GM21825 (cell line): Measurements from ENCODE around the gene EXD2.

Experiments used
- ATAC-seq: cut with Tn5 transposase; IDR thresholded peaks from one replicate; pipeline ENCODE4 v1.9.1; 2021; ENCODE audit warnings: mild to moderate bottlenecking, moderate library complexity; ENCODE audit not compliant: unreplicated experiment

EXD2 gene

GRCh38 chr14:69247676-69248440 lies 56.6 kb downstream of the EXD2 start:
- ATAC-seq, result no peak

DNA sequence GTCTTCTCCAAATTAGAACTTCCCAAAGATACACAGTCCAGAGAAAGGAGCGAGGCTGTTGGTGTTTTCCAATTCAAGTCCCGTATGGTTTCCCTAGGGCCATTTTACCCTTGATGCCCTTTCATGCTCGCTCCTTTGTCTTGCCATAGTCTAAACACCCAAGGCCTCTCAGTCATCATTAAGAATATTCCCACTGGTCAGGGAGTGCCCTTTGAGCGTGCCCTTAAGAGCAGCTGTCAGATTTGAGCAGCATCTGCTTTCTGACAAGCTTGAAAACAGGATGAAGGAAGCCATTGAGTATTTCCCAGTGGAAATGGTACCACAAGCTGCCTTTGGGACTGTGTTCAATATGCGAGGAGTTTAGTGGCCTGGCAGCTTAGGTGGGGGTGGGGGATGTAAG lies 58.3 kb downstream of the EXD2 start:
- no peak for ATAC-seq

DNA sequence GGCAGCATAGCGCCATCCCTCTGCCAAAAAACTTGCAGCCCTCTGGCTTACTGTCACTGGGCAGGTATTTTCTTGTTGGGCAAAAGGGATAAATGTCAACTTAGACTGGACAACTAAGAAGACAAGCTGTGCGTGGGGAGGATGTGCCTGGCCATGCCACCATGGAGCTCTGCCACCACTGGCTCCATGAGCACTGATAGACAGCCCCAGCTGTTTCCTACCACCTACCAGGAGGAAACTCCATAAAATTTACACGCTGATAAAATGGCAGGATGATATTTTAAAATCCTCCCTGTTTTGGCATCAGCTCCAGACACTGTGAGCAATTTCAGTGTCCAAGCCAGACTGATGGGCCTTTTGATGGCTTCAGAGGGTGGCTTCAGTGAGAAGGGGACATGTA lies 61.6 kb downstream of the EXD2 start:
- no peak for ATAC-seq

- ATAC-seq, result no peak
Observed at GRCh38 chr14:69259168-69259526, 67.8 kb downstream of the EXD2 start.

DNA sequence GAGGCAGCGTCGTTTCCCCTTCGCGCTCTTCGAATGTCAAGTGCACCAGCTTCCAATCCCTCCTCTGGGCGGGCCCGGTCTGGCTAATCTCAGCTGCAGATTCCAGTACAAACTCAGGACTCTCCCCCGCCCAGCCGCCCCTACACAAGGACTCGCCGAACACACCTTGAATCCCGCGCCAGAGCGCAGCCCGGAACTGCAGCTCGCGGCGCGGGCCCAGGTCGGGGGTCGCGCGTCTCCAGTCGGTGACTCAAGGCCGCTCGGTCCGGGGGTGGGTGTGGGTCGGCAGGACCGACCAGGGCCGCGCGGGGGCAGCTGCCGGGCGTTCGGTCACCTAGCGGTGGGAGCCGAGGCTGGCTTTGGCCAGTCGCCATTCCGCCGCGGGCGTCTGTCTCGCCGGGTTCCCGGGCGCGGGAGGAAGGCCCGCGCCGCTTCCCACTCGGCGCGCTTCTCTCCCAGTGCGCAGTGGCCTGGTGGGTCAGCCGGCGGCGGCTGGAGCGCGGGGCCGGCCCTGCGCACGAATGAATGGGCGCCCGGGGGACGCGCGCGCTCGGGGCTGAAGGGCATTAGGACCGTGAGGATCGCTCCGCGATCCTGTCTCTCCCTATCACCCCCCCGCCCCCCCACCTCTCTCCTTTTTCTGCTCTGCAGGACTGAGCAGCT lies 68.4 kb downstream of the EXD2 start, which contains the start of gene GALNT16:
GALNT16 (plus strand) TSS at position 632 of the 663 bp plus-strand sequence. CDS start 133 bp downstream, outside the sequence.
- ATAC-seq, result no peak

DNA sequence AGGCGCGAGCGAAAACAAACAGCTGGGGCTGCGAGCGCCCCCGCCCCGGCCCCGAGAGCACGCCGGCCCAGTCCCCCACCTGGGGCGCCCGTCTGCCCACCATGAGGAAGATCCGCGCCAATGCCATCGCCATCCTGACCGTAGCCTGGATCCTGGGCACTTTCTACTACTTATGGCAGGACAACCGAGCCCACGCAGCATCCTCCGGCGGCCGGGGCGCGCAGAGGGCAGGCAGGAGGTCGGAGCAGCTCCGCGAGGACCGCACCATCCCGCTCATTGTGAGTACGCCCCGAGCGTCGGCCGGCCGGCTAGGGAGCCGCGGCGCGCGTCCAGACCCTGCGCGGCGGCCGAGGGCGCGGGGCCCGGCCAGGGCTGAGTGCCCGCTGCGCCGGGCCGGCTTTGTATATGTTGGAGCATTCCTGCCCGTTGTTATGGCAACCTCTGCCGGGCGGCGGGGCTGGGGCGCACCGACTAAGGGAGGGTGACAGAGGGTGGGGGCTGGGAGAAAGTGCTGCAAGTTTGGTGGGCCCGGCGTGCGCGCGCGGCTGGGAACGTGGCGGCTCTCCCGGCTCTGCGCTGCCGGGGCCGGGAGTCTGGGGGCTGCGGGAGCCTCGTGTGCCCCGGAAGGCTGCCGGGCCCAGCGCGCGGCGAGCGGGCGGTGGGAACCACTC lies 69.0 kb downstream of the EXD2 start:
- no peak for ATAC-seq

DNA sequence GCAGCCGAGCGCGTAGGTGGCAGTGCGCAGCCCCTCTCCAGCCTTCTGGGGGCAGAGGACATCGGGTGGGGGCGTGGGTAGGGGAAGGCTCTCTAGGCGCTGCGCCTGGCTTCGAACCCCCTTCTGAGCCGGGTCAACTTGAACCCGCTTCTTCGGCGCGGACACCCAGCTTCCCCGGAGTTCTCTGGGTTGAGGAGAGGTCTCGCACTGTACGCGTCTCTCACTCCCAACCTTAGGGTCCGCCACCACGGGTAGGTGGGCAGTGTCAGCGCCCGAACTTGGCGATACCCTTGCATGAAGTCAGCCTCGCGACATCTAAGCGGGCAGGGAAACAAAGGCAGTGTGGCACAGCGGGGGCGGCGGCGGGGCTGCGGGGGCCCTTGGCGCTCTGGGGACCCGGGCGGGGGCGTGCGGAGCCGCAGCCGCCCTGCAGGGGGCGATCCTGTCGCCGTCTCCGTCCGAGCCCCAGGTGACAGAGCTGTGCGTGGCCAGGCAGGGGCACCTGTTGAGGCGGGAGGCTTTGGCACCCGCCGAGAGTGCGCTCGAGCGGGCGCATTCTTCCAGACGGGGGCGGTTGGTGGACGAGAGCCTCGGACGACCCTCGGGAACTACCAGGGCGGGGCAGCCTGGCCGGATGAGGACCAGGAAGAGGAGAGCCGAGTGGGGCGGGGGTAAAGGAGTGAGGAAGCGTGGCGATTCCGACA lies 69.7 kb downstream of the EXD2 start:
- ATAC-seq, result no peak

GRCh38 chr14:69261761-69262331 lies 70.5 kb downstream of the EXD2 start:
- no peak for ATAC-seq

- no peak for ATAC-seq
Observed at GRCh38 chr14:69262516-69262915, 71.2 kb downstream of the EXD2 start.

DNA sequence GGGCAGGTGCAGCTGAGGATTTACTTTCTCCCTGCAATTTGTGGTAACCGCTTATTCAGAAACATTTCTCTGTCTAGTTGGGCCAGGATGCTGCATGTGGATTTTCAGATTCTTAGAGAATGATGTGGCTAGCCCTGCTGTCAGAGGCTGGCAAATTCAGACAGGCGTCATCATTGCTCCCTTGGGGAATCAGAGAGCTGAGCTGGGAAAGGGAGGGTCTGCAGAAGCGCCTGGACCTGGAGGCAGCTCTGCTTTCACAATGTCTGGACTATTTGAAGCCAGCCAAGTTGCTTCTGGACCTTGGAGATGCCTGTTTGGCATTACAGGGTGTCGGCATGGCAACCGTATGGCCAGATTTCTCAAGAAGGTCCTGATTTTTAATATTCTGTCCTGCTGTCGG lies 72.1 kb downstream of the EXD2 start:
- ATAC-seq, result no peak

- no peak for ATAC-seq
Observed at GRCh38 chr14:69263771-69264170, 72.5 kb downstream of the EXD2 start.

GRCh38 chr14:69266572-69267345 lies 75.5 kb downstream of the EXD2 start:
- ATAC-seq, result no peak

DNA sequence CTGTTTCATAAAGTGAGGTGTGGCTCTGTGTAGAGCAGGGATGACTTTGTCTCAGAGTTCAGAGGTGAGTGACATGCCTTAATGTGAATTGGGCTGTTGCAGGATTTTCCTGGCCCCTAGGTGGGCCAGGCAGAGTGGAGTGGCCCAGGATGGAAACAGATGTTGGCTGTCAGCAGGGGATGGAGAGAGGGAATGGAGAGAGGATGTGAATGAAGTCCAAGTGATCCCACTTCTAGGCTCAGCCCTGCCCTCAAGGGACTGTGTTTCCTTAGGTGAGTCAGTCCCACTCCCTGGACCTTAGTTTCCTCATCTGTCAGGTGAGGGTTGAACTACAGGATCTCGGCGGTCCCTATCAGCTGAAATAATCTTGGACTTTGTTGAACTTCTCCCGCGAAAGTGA lies 76.2 kb downstream of the EXD2 start:
- ATAC-seq, result no peak

GRCh38 chr14:69268223-69268622 lies 76.9 kb downstream of the EXD2 start:
- ATAC-seq, result no peak

DNA sequence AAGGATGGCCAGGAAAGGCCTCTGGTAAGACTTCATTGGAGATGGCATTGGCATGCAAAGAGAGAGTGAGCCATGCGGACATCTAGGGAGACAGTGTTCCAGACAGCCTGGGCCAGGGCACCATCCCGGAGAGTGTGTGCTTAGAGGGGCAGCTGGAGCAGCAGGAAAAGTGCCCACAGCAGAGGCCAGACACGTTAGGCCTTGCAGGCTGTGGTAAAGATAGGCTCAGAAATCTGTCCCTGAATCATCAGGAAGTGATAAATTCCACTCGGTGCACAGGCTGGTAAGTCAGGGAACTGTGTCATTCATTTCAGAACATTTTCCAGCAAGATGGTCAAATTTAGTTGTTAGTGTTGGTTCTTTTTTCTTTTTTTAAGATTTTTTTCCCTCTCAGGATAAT lies 77.5 kb downstream of the EXD2 start:
- ATAC-seq, result no peak

DNA sequence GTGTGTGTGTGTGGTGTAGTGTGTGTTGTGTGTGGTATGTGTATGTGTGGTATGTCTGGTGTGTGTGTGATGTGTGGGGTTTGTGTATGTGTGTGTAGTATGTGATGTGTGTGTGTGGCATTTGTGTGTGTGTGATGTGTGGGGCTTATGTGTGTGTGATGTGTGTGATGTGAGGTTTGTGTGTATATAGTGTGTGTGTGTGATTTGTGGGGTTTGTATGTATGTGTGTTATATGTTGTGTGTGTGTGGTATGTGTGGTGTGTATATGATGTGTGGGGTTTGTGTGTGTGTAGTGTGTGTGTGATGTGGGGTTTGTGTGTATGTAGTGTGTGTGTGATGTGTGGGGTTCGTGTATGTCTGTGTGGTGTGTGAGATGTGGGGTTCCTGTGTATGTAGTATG lies 78.1 kb downstream of the EXD2 start:
- ATAC-seq, result no peak

DNA sequence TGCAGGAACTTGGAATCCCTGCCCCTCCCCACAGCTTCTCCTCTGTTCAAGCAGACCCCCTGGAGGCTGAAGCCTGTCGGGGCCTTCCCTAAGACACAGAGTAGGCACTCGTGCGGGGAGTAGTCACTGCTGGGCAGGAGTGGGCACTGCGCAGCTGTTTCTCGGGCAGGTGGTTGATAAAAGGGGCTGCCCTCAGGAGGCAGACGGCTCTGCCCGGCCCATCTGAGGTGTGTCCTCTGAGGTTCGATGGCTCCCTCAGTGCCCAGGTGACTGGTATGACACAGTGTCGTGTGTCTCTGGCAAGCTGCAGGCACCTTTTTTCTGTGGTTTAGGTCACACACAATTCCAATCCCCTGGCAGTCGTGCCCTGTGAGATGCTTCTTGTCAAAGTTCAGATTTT lies 78.8 kb downstream of the EXD2 start:
- no peak for ATAC-seq

DNA sequence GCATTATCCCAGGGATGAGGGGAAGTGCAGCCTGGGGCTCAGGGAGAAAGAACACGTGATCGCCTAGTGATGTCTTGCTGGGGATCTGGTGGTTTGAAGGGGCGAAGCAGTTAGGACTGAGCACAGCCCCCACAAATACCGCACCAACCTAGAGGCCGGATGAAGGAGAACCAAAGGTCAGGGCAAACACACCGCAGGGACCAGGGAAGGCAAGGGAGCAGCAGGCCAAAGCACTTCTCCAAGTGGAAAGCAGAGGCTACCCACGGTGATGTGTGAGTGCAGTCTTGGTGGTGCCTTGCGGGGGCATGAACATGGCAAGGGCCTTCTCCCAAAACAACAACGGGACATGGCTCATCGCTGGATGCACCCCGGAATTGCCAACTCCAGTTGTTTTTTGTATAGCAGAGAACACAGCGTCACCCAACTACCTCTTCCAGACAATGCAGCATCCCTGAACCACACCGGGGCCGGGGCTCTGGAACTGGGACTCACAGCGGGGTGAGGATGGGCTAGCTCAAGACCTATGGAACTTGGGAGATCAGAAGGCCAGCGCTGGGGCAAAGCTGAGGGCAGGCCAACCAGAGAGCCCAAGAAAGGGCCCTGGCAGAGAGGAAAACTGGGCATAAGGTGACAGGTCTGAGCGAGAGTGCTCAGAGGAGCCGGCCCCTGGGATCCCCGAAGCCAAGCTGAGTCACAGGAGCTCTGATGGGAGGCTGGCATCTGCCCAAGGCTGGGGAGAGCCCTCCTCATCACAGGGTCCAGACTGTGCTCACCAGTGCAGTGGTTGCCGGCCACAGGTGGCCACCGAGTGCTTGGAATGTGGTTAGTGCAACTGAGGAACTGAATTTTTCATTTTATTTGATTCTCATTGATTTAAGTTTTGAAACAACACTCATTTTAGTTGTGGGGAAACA lies 79.8 kb downstream of the EXD2 start:
- no peak for ATAC-seq

GRCh38 chr14:69274321-69274720 lies 83.0 kb downstream of the EXD2 start:
- no peak for ATAC-seq
